IPS-18c (cell line): Measurements from ENCODE around the gene RASGEF1C.

Source experiments
- H3K4me3 ChIP-seq: 2 replicates; pipeline ENCODE4 v1.7.0; 2013; ENCODE audit warnings: low read depth, mild to moderate bottlenecking, low read length, moderate library complexity; ENCODE audit not compliant: insufficient read depth
- H3K9me3 ChIP-seq: one replicate; pipeline ENCODE4 v1.6.1; 2013; ENCODE audit warnings: mild to moderate bottlenecking, low read length, moderate library complexity; ENCODE audit not compliant: control insufficient read depth, insufficient read depth

The RASGEF1C gene

DNA sequence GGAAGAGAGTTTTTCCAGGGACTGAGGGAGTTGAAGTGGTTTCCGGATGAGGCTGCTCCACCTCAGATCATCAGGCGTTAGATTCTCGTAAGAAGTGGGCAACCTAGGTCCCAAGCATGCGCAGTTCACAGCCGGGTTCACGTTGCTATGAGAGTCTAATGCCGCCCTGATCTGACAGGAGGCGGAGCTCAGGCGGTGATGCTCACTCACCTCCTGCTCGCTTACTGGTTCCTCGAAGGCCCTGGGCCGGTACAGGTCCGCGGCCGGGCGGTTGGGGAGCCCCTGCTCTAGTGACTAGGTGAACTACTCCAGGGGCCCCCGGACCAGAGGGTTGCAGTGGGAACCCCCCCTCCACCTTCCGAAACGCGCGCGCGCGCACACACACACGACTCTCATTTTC lies 136.5 kb downstream of the RASGEF1C start:
- Histone ChIP-seq H3K4me3 (no peak overlapping the region), H3K9me3 (peaks cover 6% of the 10 kb centered on the region)

DNA sequence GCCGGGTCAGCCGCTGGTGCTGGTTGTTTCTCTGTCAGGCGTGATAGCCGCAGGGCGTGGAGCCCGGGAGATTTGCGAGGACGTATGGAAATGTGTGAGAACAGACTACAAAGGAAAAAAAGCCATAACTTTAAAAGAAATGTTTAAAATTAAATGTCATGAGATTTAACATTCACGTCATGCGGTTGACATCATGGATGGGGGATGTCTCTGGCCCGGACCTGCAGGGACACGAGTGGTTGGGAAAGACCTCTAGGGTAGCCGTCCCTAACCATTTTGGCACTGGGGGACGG lies 136.8 kb downstream of the RASGEF1C start:
- Histone ChIP-seq H3K9me3 (peaks cover 6% of the 10 kb centered on the region), H3K4me3 (peak overlapping the region; percentile 89; the same call in 1 of the 2 replicates)

DNA sequence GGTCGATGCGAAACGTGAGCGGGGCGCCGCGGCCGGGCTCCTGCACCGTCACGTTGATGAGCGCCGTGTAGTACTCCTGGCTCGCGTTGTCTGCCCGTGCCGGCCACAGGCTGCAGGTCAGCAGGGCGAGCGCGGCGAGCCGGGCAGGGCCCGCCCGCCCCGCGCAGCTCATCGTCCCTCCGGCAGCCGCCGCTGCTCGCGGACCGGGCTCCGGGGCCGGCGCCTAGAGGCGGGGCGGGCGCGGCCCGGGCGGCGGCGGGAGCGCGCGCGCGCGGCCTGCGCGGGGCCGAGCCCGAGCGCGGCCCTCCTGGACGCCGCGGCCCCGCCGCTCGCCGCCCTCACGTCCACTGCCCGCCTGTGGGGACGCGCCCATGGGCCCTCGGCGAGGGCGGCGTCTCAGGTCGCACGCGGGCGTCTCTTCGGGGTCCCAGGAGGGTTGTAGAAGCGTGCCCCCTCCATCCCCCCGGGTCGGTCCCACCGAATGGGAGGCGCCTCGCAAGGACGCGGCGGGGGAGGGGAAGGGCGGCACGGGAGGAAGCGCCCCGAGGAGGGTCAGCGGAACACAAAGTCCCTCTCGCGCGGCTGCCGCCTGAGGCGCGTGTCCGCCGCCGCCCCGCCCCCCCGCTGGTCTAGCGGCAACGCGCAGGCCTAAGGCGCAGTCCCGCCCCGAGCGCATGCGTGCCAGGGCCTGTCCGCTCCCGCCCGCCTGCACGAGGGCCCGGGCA lies 137.3 kb downstream of the RASGEF1C start, which contains the start of gene RNF130:
RNF130 (minus strand) TSS at position 229 of the 725 bp plus-strand sequence; CDS start at position 172, 57 bp downstream.
- Histone ChIP-seq H3K9me3 (peaks cover 6% of the 10 kb centered on the region), H3K4me3 (peak within 1 kb of the TSS; percentile 89)

DNA sequence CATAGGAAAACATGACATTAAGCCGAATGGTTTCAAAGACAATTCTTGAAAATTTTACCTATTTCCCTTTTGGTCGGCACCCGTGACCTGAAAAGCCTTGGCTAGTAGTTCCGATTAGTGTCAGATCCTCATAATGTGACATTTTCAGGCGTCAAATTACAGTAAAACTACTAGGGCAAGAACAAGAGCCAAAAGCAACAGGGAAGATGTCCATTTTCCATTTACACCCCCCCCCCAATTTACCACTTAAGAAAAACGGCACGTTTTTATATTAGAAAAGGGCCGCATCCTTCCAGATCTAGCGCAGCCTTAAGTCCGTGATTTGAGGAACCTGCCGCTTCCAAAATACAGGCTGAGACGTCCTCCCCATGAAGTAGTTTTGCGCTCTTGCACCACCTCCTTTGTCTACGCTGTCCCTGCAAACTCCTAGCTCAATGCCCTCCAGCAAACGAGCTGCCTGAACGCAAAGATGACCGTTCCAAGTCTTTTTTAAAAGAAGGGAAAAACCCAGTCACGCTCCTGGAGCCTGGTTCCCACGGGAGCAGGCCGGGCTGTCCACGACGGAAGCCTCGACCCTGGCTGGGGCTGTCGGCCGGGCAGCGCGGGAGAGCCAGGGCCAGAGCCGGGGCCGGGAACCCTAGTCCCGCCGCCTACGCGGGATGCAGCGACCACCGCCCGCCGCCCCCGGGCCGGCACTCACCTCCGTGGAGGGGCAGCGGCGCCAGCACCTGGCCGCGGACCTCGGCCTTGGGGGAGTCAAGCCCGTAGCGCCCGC lies 138.1 kb downstream of the RASGEF1C start:
- Histone ChIP-seq H3K9me3 (peaks cover 6% of the 10 kb centered on the region), H3K4me3 (peak overlapping the region; percentile 89)

DNA sequence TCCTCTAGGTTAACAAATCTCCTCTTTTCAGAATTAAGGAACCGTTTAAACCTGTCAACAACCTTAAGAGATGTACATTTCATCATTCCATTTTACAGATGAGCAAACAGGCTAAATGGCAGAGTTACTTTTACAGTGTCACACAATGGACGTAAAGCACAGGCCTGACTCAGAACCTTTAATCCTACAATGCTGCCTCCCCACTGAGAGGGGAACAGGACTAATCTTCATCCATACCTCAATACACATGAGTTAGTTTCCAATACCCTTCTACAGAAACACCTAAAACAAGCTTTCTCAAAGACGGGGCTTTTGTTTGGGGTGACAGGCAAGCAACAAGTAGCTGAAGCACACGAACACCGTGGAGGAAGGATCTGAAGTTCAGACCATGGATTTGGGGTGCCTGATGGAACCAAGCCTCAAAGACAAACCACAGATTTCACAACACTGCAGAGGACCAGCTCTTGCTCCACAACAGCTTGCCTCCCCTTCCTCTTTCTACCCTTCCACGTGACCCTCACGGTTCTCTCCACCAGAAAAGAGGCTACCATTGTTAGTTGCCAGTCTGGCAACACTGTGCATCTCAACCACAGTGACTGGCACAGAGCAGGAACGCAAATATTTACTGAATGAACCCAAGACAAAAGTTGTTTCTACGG lies 139.3 kb downstream of the RASGEF1C start:
- H3K4me3 ChIP-seq = peak overlapping the region; percentile 89
- peaks cover 6% of the 10 kb centered on the region for H3K9me3 ChIP-seq

DNA sequence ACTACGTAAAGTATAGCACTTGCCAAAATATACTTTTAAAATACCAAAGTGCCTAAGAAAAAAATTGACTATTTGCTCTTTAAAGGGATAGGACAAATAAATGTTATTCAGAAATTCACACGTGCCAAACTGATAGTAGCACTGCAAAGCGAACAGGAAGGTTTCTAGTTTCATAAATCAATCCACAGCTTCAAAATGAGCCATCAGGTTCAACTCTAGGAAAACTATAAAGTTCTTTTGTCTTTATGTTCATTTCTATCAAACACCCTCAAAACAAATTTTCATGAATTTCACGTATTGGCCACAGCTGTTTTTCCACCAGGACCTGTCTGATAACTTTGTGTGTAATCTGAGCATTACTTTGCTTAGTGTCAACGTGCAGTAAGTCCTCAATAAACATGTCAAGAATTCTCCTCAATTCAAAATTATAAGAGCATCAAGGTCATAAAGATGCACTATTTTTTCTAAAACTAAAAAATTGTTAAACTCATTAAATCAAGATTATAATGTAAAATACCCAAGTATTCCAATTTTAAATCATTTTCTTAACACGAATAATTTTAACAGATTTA lies 140.4 kb downstream of the RASGEF1C start:
- no peak overlapping the region for H3K4me3 ChIP-seq

DNA sequence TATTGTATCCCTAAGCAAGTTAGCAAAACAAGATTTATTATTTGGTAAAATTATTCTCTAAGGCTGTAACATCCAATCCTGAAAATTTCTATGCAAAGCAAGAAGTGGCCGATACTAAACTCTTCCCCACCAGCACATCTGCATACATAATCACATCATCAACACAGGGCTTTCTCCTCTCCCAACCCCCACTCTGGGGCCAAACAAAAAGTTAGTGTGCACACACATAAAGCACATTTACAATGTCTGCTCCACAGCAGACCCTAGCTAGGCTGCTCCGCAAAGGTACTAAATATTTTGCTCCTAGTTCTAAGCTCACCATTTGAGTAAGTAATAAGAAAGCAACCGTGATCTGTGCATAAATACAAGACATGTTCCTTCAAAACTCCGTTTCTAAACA lies 141.0 kb downstream of the RASGEF1C start:
- H3K9me3 ChIP-seq = peaks cover 6% of the 10 kb centered on the region
- H3K4me3 ChIP-seq = peak overlapping the region; percentile 2; the same call in 1 of the 2 replicates

More for the DNA sequence above, 140.4 kb downstream of the RASGEF1C start:
- H3K9me3 ChIP-seq = peaks cover 6% of the 10 kb centered on the region

DNA sequence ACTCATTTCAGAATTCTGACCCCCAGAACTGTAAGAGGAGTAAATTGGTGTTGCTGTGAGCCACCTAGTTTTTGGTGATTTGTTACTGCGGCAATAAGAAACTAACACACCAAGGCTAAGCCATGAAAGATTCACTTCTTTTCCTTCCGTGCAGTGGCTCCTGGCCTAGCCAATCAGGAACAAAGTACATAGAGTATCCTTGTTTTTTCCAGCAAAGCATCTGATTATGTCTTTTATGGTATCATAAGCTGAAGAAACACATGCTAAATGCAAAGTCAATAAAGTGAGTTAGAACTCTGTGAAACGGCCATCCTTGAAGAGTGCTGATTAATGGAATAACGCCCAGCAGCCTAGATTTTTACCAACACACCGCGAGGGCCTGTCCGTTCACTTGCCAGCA lies 148.8 kb downstream of the RASGEF1C start:
- H3K4me3 ChIP-seq = no peak overlapping the region
- H3K9me3 ChIP-seq = no peaks in the 10 kb centered on the region

DNA sequence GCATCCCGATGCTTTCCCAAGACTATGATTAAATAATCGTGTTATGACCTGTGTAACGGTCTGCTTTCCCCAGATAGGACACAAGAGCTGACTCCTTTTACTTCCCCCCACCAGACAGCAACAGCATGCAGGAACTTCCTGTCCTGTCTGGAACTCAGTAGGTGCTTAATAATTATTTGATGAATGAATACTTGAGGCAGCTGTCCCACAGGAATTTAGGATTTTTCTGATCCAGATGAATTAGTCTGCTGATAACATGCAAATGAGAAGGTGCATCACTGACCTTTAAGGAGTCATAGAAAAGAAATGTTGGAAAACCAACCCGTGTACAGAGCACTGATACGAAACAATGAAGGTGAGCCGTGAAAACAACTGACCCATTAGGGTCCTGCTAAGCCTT lies 149.7 kb downstream of the RASGEF1C start:
- Histone ChIP-seq H3K9me3 (no peaks in the 10 kb centered on the region), H3K4me3 (peak overlapping the region; percentile 11; the same call in 1 of the 2 replicates)

DNA sequence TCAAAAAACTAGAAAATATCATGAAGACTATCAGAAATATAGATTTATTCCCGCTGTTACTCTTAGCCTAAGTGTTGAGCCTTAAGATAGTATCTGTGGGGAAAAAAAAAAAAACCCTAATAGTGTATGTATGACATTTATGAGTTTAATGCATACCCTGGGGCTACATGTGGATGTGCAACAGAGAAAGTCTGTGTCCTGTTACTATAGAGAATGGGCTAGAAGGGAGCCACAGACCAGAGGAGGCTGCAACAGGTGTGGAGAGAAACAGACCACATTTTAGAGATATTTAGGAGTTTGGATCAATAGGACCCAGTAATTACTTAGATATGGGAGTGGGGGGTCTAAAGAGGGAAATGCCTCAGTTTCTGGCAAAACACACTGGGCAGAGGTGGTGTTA lies 152.9 kb downstream of the RASGEF1C start:
- Histone ChIP-seq H3K4me3 (no peak overlapping the region), H3K9me3 (no peaks in the 10 kb centered on the region)

DNA sequence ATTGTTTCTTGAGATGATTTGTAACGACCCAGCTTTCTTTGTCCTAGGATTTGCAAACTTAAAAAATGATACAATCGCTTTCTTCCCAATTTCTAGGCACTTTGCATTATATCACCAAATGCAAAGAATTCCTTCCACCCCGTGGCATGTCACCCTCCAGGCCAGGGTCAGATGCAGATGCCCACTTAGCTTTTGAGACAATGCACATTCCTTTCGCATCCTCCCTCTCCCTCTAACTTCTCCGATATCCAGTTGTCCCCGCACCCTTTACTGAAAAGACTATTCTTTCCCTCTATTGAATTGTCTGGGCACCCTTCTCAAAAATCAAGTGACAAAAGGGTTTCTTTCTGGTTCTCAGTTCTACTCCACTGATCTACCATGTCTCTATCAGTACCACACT lies 154.8 kb downstream of the RASGEF1C start:
- Histone ChIP-seq H3K4me3 (no peak overlapping the region), H3K9me3 (no peaks in the 10 kb centered on the region)

DNA sequence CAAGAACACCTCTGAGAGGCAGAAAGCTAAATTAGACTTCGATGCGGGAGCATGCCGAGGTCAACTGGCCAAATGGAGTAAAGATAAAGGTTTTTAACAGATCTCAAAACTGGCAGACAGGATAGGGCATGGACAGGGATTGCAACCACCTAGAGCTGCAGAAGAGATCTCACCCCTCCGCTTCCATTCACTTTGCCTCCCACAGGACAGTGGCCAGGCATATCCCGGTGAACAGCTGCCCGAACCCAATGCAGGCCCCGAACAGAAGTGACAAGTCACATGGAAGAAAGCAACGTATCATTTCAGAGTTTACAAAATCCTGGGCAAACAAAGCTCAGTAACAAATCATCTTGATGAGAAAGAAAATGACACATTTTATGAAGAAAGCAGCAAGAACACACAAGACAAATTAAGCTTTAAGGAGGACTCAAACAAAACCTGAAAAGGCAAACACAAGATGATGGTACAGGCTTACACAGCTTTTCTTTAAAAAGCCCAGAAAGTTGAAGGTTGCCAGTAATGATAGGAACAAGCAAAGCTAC lies 155.9 kb downstream of the RASGEF1C start:
- H3K9me3 ChIP-seq = no peaks in the 10 kb centered on the region

DNA sequence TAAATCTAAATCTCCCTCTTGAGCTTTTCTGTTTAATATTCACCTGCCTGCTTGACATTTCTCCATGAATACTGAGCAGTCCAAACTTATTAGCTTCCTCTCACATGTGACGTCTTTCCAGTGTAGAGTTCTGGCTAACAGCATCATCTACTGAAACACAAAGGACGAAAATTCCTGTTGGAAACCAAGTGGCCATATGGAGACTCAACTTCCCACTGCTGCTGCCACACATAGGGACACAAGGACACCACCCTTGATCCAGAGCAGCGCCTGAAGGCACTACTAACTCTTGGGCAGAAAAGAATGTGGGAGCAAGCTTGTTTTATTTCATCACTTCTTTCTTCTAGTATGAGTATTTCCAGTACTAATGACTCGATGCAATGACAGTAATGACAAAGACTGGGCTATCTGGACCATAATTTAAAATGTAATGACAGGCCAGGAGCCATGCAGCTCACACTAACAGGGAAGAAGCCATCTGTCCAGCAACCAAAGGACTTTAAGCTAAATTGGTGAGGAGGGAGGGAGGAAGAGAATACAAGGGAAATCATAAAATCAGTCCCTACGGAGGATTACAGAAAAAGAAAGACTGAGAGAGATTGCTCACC lies 156.7 kb downstream of the RASGEF1C start:
- no peak overlapping the region for H3K4me3 ChIP-seq
- no peaks in the 10 kb centered on the region for H3K9me3 ChIP-seq

More for the DNA sequence above, 155.9 kb downstream of the RASGEF1C start:
- no peak overlapping the region for H3K4me3 ChIP-seq
